DMS 273 (cell line): Measurements from ENCODE around the gene HSD17B13.
"Not testable (repeated sequence)": the region's sequence is repeated elsewhere in the genome, so short reads cannot be mapped to it uniquely, and the experiment has no call there.

Experiments used
- DNase-seq: peaks from one replicate; lab custom pipeline; 2025; ENCODE audit not compliant: unreplicated experiment; lab: John Stamatoyannopoulos, UW

Gene HSD17B13

GRCh38 chr4:87322754-87323153 lies at the start of gene HSD17B13:
Gene HSD17B13 (minus strand): TSS chr4:87322882. CDS start chr4:87322841, 41 bp downstream.
- DNase-seq, result peak; percentile 21

GRCh38 chr4:87370068-87370467 lies 47.4 kb upstream of the HSD17B13 start:
- no peak for DNase-seq

GRCh38 chr4:87366521-87367162 lies 44.0 kb upstream of the HSD17B13 start:
- no peak for DNase-seq

GRCh38 chr4:87365348-87365747 lies 42.7 kb upstream of the HSD17B13 start:
- no peak for DNase-seq

GRCh38 chr4:87363552-87363951 lies 40.9 kb upstream of the HSD17B13 start:
- no peak for DNase-seq

GRCh38 chr4:87360338-87360935 lies 37.8 kb upstream of the HSD17B13 start:
- no peak for DNase-seq

GRCh38 chr4:87359258-87359657 lies 36.6 kb upstream of the HSD17B13 start:
- no peak for DNase-seq

GRCh38 chr4:87356832-87357526 lies 34.3 kb upstream of the HSD17B13 start:
- no peak for DNase-seq

- DNase-seq, result no peak
Observed at GRCh38 chr4:87354168-87355102, 31.8 kb upstream of the HSD17B13 start.

GRCh38 chr4:87353592-87353991 lies 30.9 kb upstream of the HSD17B13 start:
- peak; percentile 32 for DNase-seq

GRCh38 chr4:87345139-87345538 lies 22.5 kb upstream of the HSD17B13 start:
- no peak for DNase-seq

GRCh38 chr4:87342872-87343271 lies 20.2 kb upstream of the HSD17B13 start:
- no peak for DNase-seq

GRCh38 chr4:87341954-87342635 lies 19.4 kb upstream of the HSD17B13 start:
- DNase-seq, result not testable (repeated sequence)

- DNase-seq, result no peak
Observed at GRCh38 chr4:87339440-87339839, 16.8 kb upstream of the HSD17B13 start.

- no peak for DNase-seq
Observed at GRCh38 chr4:87337361-87337760, 14.7 kb upstream of the HSD17B13 start.

- no peak for DNase-seq
Observed at GRCh38 chr4:87333267-87333666, 10.6 kb upstream of the HSD17B13 start.

- DNase-seq, result no peak
Observed at GRCh38 chr4:87330761-87331160, 8.1 kb upstream of the HSD17B13 start.

- DNase-seq, result no peak
Observed at GRCh38 chr4:87327136-87327535, 4.5 kb upstream of the HSD17B13 start.

GRCh38 chr4:87326460-87326859 lies 3.8 kb upstream of the HSD17B13 start:
- no peak for DNase-seq

GRCh38 chr4:87321888-87322287 lies 794 bp downstream of the HSD17B13 start:
- no peak for DNase-seq

GRCh38 chr4:87317527-87317926 lies 5.2 kb downstream of the HSD17B13 start:
- no peak for DNase-seq
